HG03469 (cell line): Measurements from ENCODE around the gene METTL9.
"Not testable (repeated sequence)": the region's sequence is repeated elsewhere in the genome, so short reads cannot be mapped to it uniquely, and the experiment has no call there.

Experiments used
- ATAC-seq: cut with Tn5 transposase; IDR thresholded peaks from one replicate; pipeline ENCODE4 v1.9.1; 2021; ENCODE audit warnings: mild to moderate bottlenecking, moderate library complexity, moderate number of reproducible peaks; ENCODE audit not compliant: unreplicated experiment

The METTL9 gene

GRCh38 chr16:21654881-21655280 lies 55.5 kb downstream of the METTL9 start:
- ATAC-seq: no peak

GRCh38 chr16:21656795-21657768 lies 57.7 kb downstream of the METTL9 start:
- ATAC-seq: no peak

GRCh38 chr16:21659124-21659523 lies 59.7 kb downstream of the METTL9 start:
- ATAC-seq: no peak

- no peak for ATAC-seq
These were observed 64.7 kb downstream of the METTL9 start, which contains the start of gene OTOA for GRCh38 chr16:21663889-21664647. Gene OTOA, plus strand, starts transcription at chr16:21663968. Its CDS starts 14,547 bp downstream, at chr16:21678515.

- no peak for ATAC-seq
These were observed 65.6 kb downstream of the METTL9 start for GRCh38 chr16:21664801-21665492.

- no peak for ATAC-seq
These were observed 67.4 kb downstream of the METTL9 start for GRCh38 chr16:21666772-21667171.

- ATAC-seq: no peak
These were observed 68.2 kb downstream of the METTL9 start for GRCh38 chr16:21667575-21667974.

GRCh38 chr16:21673469-21673868 lies 74.1 kb downstream of the METTL9 start:
- no peak for ATAC-seq

GRCh38 chr16:21674456-21674855 lies 75.1 kb downstream of the METTL9 start:
- ATAC-seq: not testable (repeated sequence)

GRCh38 chr16:21680714-21681113 lies 81.3 kb downstream of the METTL9 start:
- ATAC-seq: not testable (repeated sequence)

- ATAC-seq: no peak
These were observed 83.8 kb downstream of the METTL9 start for GRCh38 chr16:21683184-21683583.

- no peak for ATAC-seq
These were observed 84.8 kb downstream of the METTL9 start for GRCh38 chr16:21684199-21684598.

GRCh38 chr16:21685034-21685455 lies 85.7 kb downstream of the METTL9 start:
- ATAC-seq: no peak

- no peak for ATAC-seq
These were observed 89.7 kb downstream of the METTL9 start for GRCh38 chr16:21689107-21689506.

- not testable (repeated sequence) for ATAC-seq
These were observed 91.6 kb downstream of the METTL9 start for GRCh38 chr16:21690967-21691366.

- no peak for ATAC-seq
These were observed 95.2 kb downstream of the METTL9 start for GRCh38 chr16:21694609-21695008.

GRCh38 chr16:21697032-21697431 lies 97.7 kb downstream of the METTL9 start:
- ATAC-seq: no peak

- no peak for ATAC-seq
These were observed 99.0 kb downstream of the METTL9 start for GRCh38 chr16:21698169-21699032.

GRCh38 chr16:21701271-21701670 lies 101.9 kb downstream of the METTL9 start:
- ATAC-seq: no peak

- ATAC-seq: no peak
These were observed 102.9 kb downstream of the METTL9 start for GRCh38 chr16:21702276-21702675.
